ENCODE data around the gene SRBD1. TPM values are rescaled to one million over a fixed set of nuclear protein-coding genes. Genes with fewer than 3 reads are reported as not detected.

SRBD1 gene
- total RNA-seq, 1 experiment from 2014 or later = 22.8 TPM

DNA sequence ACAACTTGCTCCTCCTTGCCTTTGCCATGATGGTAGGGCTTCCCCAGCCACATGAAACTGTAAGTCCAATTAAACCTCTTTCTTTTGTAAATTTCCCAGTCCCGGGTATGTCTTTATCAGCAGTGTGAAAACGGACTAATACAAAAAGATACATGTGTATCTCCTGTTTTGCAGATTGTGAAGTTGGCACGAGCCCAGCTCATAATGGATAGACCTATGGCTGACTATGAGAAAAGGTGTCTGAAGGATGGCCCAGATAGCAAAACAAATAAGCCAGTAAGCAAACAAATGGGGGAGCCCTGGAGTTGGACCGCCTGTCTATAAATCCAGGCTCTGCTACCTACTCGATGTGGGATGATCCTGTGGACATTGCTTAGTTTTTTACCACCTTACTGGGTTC is 24.9 kb upstream of the SRBD1 start (continued):
- TF ChIP-seq, protein P1, sequence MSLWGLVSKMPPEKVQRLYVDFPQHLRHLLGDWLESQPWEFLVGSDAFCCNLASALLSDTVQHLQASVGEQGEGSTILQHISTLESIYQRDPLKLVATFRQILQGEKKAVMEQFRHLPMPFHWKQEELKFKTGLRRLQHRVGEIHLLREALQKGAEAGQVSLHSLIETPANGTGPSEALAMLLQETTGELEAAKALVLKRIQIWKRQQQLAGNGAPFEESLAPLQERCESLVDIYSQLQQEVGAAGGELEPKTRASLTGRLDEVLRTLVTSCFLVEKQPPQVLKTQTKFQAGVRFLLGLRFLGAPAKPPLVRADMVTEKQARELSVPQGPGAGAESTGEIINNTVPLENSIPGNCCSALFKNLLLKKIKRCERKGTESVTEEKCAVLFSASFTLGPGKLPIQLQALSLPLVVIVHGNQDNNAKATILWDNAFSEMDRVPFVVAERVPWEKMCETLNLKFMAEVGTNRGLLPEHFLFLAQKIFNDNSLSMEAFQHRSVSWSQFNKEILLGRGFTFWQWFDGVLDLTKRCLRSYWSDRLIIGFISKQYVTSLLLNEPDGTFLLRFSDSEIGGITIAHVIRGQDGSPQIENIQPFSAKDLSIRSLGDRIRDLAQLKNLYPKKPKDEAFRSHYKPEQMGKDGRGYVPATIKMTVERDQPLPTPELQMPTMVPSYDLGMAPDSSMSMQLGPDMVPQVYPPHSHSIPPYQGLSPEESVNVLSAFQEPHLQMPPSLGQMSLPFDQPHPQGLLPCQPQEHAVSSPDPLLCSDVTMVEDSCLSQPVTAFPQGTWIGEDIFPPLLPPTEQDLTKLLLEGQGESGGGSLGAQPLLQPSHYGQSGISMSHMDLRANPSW (CRISPR knock-in tag; conservative IDR thresholded peaks at IDR 0.05; ENCODE audit: low read depth) = no peak
- TF ChIP-seq PRRX2 (CRISPR knock-in tag; IDR thresholded peaks at IDR 0.05) (no peak), FOXP1 (CRISPR knock-in tag; IDR thresholded peaks at IDR 0.05; ENCODE audit: borderline replicate concordance) (no peak)

DNA sequence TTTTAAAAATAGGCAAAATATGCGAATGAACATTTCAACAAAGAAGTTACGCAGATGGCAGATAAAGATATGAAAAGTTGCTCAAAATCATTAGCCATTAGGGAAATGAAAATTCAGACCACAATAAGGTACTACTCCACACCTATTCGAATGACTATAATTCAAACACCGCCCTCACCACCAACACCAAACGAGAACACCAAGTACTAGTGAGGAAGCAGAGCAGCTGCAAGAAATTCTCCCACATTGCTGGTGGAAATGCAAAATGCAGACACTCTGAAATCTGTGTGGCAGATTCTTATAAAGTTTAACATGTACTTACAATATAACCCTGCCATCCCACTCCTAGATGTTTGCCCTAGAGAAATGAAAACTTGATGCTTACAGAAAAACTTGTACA is 23.2 kb upstream of the SRBD1 start:
- Mint-ChIP-seq H3K36me3 (no peaks in the 10 kb centered on the region), H3K27me3 (ENCODE audit: low read depth) (no peaks in the 10 kb centered on the region; the same call in 1 of the 2 replicates), H3K9me3 (no peaks in the 10 kb centered on the region), H3K4me1 (peaks cover 28% of the 10 kb centered on the region), H3K27ac (no peak overlapping the region), H3K4me3 (no peak overlapping the region)
- no peak for TF ChIP-seq FOXK1 (CRISPR knock-in tag; IDR thresholded peaks at IDR 0.05)
- no peak for TF ChIP-seq ZNF263 (CRISPR knock-in tag; IDR thresholded peaks at IDR 0.05; ENCODE audit: low read depth)
- TF ChIP-seq RELA (CRISPR knock-in tag; IDR thresholded peaks at IDR 0.05; ENCODE audit: borderline replicate concordance) = no peak
- TF ChIP-seq NFE2L1 (CRISPR knock-in tag; IDR thresholded peaks at IDR 0.05) = no peak
- TF ChIP-seq TEAD1 (CRISPR knock-in tag; IDR thresholded peaks at IDR 0.05) = no peak
- TF ChIP-seq, protein P2, sequence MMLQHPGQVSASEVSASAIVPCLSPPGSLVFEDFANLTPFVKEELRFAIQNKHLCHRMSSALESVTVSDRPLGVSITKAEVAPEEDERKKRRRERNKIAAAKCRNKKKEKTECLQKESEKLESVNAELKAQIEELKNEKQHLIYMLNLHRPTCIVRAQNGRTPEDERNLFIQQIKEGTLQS (CRISPR knock-in tag; conservative IDR thresholded peaks at IDR 0.05) = no peak
- TF ChIP-seq, protein P3, sequence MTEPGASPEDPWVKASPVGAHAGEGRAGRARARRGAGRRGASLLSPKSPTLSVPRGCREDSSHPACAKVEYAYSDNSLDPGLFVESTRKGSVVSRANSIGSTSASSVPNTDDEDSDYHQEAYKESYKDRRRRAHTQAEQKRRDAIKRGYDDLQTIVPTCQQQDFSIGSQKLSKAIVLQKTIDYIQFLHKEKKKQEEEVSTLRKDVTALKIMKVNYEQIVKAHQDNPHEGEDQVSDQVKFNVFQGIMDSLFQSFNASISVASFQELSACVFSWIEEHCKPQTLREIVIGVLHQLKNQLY (CRISPR knock-in tag; IDR thresholded peaks at IDR 0.05) = no peak
- TF ChIP-seq, protein P4, sequence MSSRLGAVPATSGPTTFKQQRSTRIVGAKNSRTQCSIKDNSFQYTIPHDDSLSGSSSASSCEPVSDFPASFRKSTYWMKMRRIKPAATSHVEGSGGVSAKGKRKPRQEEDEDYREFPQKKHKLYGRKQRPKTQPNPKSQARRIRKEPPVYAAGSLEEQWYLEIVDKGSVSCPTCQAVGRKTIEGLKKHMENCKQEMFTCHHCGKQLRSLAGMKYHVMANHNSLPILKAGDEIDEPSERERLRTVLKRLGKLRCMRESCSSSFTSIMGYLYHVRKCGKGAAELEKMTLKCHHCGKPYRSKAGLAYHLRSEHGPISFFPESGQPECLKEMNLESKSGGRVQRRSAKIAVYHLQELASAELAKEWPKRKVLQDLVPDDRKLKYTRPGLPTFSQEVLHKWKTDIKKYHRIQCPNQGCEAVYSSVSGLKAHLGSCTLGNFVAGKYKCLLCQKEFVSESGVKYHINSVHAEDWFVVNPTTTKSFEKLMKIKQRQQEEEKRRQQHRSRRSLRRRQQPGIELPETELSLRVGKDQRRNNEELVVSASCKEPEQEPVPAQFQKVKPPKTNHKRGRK (CRISPR knock-in tag; IDR thresholded peaks at IDR 0.05; ENCODE audit: borderline replicate concordance) = no peak
- no peak for TF ChIP-seq IRF2 (CRISPR knock-in tag; IDR thresholded peaks at IDR 0.05; ENCODE audit: borderline replicate concordance, low read depth)
- TF ChIP-seq GTF2I (CRISPR knock-in tag; conservative IDR thresholded peaks at IDR 0.05) = no peak
- TF ChIP-seq ZNF121 (CRISPR knock-in tag; IDR thresholded peaks at IDR 0.05) = no peak
- TF ChIP-seq, protein P5, sequence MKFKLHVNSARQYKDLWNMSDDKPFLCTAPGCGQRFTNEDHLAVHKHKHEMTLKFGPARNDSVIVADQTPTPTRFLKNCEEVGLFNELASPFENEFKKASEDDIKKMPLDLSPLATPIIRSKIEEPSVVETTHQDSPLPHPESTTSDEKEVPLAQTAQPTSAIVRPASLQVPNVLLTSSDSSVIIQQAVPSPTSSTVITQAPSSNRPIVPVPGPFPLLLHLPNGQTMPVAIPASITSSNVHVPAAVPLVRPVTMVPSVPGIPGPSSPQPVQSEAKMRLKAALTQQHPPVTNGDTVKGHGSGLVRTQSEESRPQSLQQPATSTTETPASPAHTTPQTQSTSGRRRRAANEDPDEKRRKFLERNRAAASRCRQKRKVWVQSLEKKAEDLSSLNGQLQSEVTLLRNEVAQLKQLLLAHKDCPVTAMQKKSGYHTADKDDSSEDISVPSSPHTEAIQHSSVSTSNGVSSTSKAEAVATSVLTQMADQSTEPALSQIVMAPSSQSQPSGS (CRISPR knock-in tag; IDR thresholded peaks at IDR 0.05; ENCODE audit: borderline replicate concordance, low read depth) = no peak
- no peak for TF ChIP-seq NR3C1 (CRISPR knock-in tag; conservative IDR thresholded peaks at IDR 0.05; ENCODE audit: low read depth)
- TF ChIP-seq, protein P6, sequence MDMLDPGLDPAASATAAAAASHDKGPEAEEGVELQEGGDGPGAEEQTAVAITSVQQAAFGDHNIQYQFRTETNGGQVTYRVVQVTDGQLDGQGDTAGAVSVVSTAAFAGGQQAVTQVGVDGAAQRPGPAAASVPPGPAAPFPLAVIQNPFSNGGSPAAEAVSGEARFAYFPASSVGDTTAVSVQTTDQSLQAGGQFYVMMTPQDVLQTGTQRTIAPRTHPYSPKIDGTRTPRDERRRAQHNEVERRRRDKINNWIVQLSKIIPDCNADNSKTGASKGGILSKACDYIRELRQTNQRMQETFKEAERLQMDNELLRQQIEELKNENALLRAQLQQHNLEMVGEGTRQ (CRISPR knock-in tag; IDR thresholded peaks at IDR 0.05) = no peak
- TF ChIP-seq, protein P7, sequence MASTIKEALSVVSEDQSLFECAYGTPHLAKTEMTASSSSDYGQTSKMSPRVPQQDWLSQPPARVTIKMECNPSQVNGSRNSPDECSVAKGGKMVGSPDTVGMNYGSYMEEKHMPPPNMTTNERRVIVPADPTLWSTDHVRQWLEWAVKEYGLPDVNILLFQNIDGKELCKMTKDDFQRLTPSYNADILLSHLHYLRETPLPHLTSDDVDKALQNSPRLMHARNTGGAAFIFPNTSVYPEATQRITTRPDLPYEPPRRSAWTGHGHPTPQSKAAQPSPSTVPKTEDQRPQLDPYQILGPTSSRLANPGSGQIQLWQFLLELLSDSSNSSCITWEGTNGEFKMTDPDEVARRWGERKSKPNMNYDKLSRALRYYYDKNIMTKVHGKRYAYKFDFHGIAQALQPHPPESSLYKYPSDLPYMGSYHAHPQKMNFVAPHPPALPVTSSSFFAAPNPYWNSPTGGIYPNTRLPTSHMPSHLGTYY (CRISPR knock-in tag; IDR thresholded peaks at IDR 0.05) = no peak
- TF ChIP-seq, protein P8, sequence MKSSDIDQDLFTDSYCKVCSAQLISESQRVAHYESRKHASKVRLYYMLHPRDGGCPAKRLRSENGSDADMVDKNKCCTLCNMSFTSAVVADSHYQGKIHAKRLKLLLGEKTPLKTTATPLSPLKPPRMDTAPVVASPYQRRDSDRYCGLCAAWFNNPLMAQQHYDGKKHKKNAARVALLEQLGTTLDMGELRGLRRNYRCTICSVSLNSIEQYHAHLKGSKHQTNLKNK (CRISPR knock-in tag; IDR thresholded peaks at IDR 0.05) = no peak
- no peak for TF ChIP-seq JAZF1 (CRISPR knock-in tag; IDR thresholded peaks at IDR 0.05)
- ATAC-seq (no peak), DNase-seq (ENCODE audit: low spot score) (no peak)
- ChIA-PET POLR2A (no interaction called here), CTCF (no interaction called here)

All from WTC11 (cell line).